IMR-90 (cell line): ENCODE results near the gene FNDC1. TPM values are rescaled to one million over a fixed set of nuclear protein-coding genes. Genes with fewer than 3 reads are reported as not detected.

Source experiments
- ATAC-seq: fragments of 200-7000 bp; cut with Tn5 transposase; 2 replicates; pipeline ENCODE4 v1.9.1; 2020; ENCODE audit warnings: low read depth, mild to moderate bottlenecking, moderate library complexity
- BruUV-seq: library from RNA; stranded (reverse); fragments of 400-500 nt; replicated peaks from 2 replicates; lab custom pipeline; 2021; lab: Mats Ljungman, UMichigan
- CTCF ChIA-PET: fragments of 300-600 bp; formaldehyde crosslinking; extraction: SDS; loops from one replicate; lab custom pipeline; 2021; ENCODE audit warnings: antibody characterized with exemption; lab: Yijun Ruan, JAX
- POLR2A ChIA-PET: fragments of 300-600 bp; sonication (Branson Sonifier 250); formaldehyde crosslinking; loops from one replicate; lab custom pipeline; 2022; ENCODE audit warnings: antibody characterized with exemption; ENCODE audit not compliant: unreplicated experiment; lab: Charles Lee
- DNase-seq: peaks from one replicate; pipeline ENCODE4 v3.0.0; 2013
- H2AFZ ChIP-seq: replicated peaks from 2 replicates; pipeline ENCODE3; 2013; ENCODE audit warnings: low read length, mild to moderate bottlenecking; ENCODE audit not compliant: poor library complexity
- H2AK5ac ChIP-seq: 2 replicates; pipeline ENCODE4 v1.6.1; 2013; ENCODE audit warnings: low read depth, low read length, inconsistent platforms
- H2AK9ac ChIP-seq: replicated peaks from 2 replicates; pipeline ENCODE3; 2013; ENCODE audit warnings: mild to moderate bottlenecking, low read depth, low read length, moderate library complexity; ENCODE audit not compliant: poor library complexity
- H2BK120ac ChIP-seq: 2 replicates; pipeline ENCODE4 v1.6.1; 2013; ENCODE audit warnings: low read depth, low read length, inconsistent platforms
- H2BK15ac ChIP-seq: 3 replicates; pipeline ENCODE4 v1.6.1; 2013; ENCODE audit warnings: low read depth, low read length, inconsistent platforms
- H2BK20ac ChIP-seq: 2 replicates; pipeline ENCODE4 v1.6.1; 2013; ENCODE audit warnings: low read depth, mild to moderate bottlenecking, inconsistent platforms, low read length, moderate library complexity
- H2BK5ac ChIP-seq: 2 replicates; pipeline ENCODE4 v1.6.1; 2013; ENCODE audit warnings: mild to moderate bottlenecking, low read depth, low read length, inconsistent platforms; ENCODE audit not compliant: poor library complexity, severe bottlenecking
- H3K14ac ChIP-seq: replicated peaks from 2 replicates; pipeline ENCODE4 v1.6.1; 2013; ENCODE audit warnings: low read depth, low read length, inconsistent platforms
- H3K18ac ChIP-seq: 2 replicates; pipeline ENCODE4 v1.6.1; 2013; ENCODE audit warnings: low read depth, low read length, control low read depth
- H3K23ac ChIP-seq: 2 replicates; pipeline ENCODE4 v1.6.1; 2013; ENCODE audit warnings: low read depth, low read length, inconsistent platforms
- H3K27ac ChIP-seq: 2 replicates; pipeline ENCODE4 v1.5.1; 2013; ENCODE audit warnings: mild to moderate bottlenecking, control low read depth, low read length; ENCODE audit not compliant: insufficient read depth
- H3K27me3 ChIP-seq: 2 replicates; pipeline ENCODE4 v1.6.1; 2013; ENCODE audit warnings: low read length; ENCODE audit not compliant: control insufficient read depth, insufficient read depth
- H3K36me3 ChIP-seq: 2 replicates; pipeline ENCODE4 v1.6.1; 2013; ENCODE audit warnings: low read length, mixed read lengths; ENCODE audit not compliant: control insufficient read depth, insufficient read depth
- H3K4ac ChIP-seq: 2 replicates; pipeline ENCODE4 v1.6.1; 2013; ENCODE audit warnings: low read depth, low read length, inconsistent platforms
- H3K4me1 ChIP-seq: 2 replicates; pipeline ENCODE4 v1.6.1; 2013; ENCODE audit warnings: low read length, mixed read lengths; ENCODE audit not compliant: control insufficient read depth, insufficient read depth
- H3K4me2 ChIP-seq: 2 replicates; pipeline ENCODE4 v1.6.1; 2013; ENCODE audit warnings: low read depth, mild to moderate bottlenecking, control low read depth, low read length, moderate library complexity
- H3K4me3 ChIP-seq: 2 replicates; pipeline ENCODE4 v1.5.1; 2013; ENCODE audit warnings: low read depth, mild to moderate bottlenecking, control low read depth, low read length, moderate library complexity; ENCODE audit not compliant: insufficient read depth
- H3K56ac ChIP-seq: 2 replicates; pipeline ENCODE4 v1.6.1; 2013; ENCODE audit warnings: low read length, inconsistent platforms; ENCODE audit not compliant: insufficient read depth; ENCODE audit errors: extremely low read depth
- H3K79me1 ChIP-seq, 2 experiments: 2 replicates each; pipeline ENCODE4 v1.6.1; 2013; ENCODE audit warnings: low read length in 2 of 2, inconsistent platforms in 1 of 2, low read depth in 1 of 2
- H3K9ac ChIP-seq: 2 replicates; pipeline ENCODE4 v1.6.1; 2013; ENCODE audit warnings: low read depth, low read length, control low read depth
- H3K9me1 ChIP-seq: 2 replicates; pipeline ENCODE4 v1.6.1; 2013; ENCODE audit warnings: low read length, inconsistent platforms; ENCODE audit not compliant: insufficient read depth
- H3K9me3 ChIP-seq: 2 replicates; pipeline ENCODE4 v1.6.1; 2013; ENCODE audit warnings: low read length; ENCODE audit not compliant: control insufficient read depth, insufficient read depth
- H4K20me1 ChIP-seq: 2 replicates; pipeline ENCODE4 v1.6.1; 2013; ENCODE audit warnings: low read length, inconsistent platforms; ENCODE audit not compliant: insufficient read depth
- H4K5ac ChIP-seq: 2 replicates; pipeline ENCODE4 v1.6.1; 2013; ENCODE audit warnings: mild to moderate bottlenecking, low read depth, low read length, control low read depth
- H4K8ac ChIP-seq, 2 experiments: 2 replicates each; pipeline ENCODE4 v1.6.1; 2013; ENCODE audit warnings: low read depth in 2 of 2, low read length in 2 of 2, control low read depth in 1 of 2, inconsistent platforms in 1 of 2
- H4K91ac ChIP-seq: 2 replicates; pipeline ENCODE4 v1.6.1; 2013; ENCODE audit warnings: low read depth, low read length, inconsistent platforms; ENCODE audit not compliant: insufficient read depth
- BHLHE40 ChIP-seq: fragments of 150-350 bp; IDR thresholded peaks from 2 replicates; pipeline ENCODE4 v1.6.1; 2016; ENCODE audit warnings: mild to moderate bottlenecking, low read depth, low read length
- CEBPB ChIP-seq: IDR thresholded peaks from 2 replicates; pipeline ENCODE4 v1.6.1; 2012; ENCODE audit warnings: low read depth, low read length, improper control_type of control experiment
- CHD1 ChIP-seq: IDR thresholded peaks from 2 replicates; pipeline ENCODE4 v1.6.1; 2012; ENCODE audit warnings: low read depth, low read length, improper control_type of control experiment
- CTCF ChIP-seq: conservative IDR thresholded peaks from 2 replicates; pipeline ENCODE4 v1.5.1; 2012; ENCODE audit warnings: mild to moderate bottlenecking, low read depth, low read length, improper control_type of control experiment
- ELK1 ChIP-seq: fragments of 150-350 bp; IDR thresholded peaks from 2 replicates; pipeline ENCODE4 v1.6.1; 2016; ENCODE audit warnings: low read depth, mild to moderate bottlenecking, low read length, moderate library complexity, borderline replicate concordance
- FOS ChIP-seq: fragments of 150-350 bp; IDR thresholded peaks from 2 replicates; pipeline ENCODE4 v1.6.1; 2016; ENCODE audit warnings: low read depth, low read length
- MAFK ChIP-seq: IDR thresholded peaks from 2 replicates; pipeline ENCODE4 v1.6.1; 2012; ENCODE audit warnings: low read depth, low read length, improper control_type of control experiment
- MAZ ChIP-seq: IDR thresholded peaks from 2 replicates; pipeline ENCODE4 v1.6.1; 2012; ENCODE audit warnings: low read depth, mild to moderate bottlenecking, low read length, improper control_type of control experiment, moderate library complexity, borderline replicate concordance
- MXI1 ChIP-seq: IDR thresholded peaks from 2 replicates; pipeline ENCODE4 v1.6.1; 2012; ENCODE audit warnings: low read depth, mild to moderate bottlenecking, low read length, moderate library complexity, borderline replicate concordance
- NFE2L2 ChIP-seq: fragments of 150-350 bp; IDR thresholded peaks from 2 replicates; pipeline ENCODE4 v1.6.1; 2016; ENCODE audit warnings: low read depth, mild to moderate bottlenecking, low read length
- POLR2A ChIP-seq: IDR thresholded peaks from 2 replicates; pipeline ENCODE4 v1.6.1; 2012; ENCODE audit warnings: mild to moderate bottlenecking, low read depth, low read length
- RAD21 ChIP-seq: IDR thresholded peaks from 2 replicates; pipeline ENCODE4 v1.6.1; 2012; ENCODE audit warnings: low read length, improper control_type of control experiment
- RCOR1 ChIP-seq: IDR thresholded peaks from 2 replicates; pipeline ENCODE4 v1.6.1; 2012; ENCODE audit warnings: mild to moderate bottlenecking, low read length, improper control_type of control experiment; ENCODE audit not compliant: insufficient replicate concordance
- RFX5 ChIP-seq: IDR thresholded peaks from 2 replicates; pipeline ENCODE4 v1.8.0; 2012; ENCODE audit warnings: low read depth, mild to moderate bottlenecking, low read length, moderate library complexity
- SMC3 ChIP-seq: fragments of 150-350 bp; IDR thresholded peaks from 2 replicates; pipeline ENCODE4 v1.6.1; 2016; ENCODE audit warnings: low read depth, mild to moderate bottlenecking, antibody characterized with exemption, low read length, moderate library complexity
- USF2 ChIP-seq: fragments of 150-350 bp; IDR thresholded peaks from 2 replicates; pipeline ENCODE4 v1.6.1; 2017; ENCODE audit warnings: mild to moderate bottlenecking, antibody characterized with exemption, low read length, low read depth
- WGBS, 2 experiments: methylation state at CpG; one replicate each; pipeline versions ENCODE4 v1.1.5 to v1.1.7; 2013; ENCODE audit warnings: missing lambda C conversion rate in 2 of 2; ENCODE audit not compliant: insufficient read length in 1 of 2; ENCODE audit errors: extremely low coverage in 2 of 2; 5-methylcytosine and 5-hydroxymethylcytosine counted together
- dilution Hi-C: fragments of 300-500 bp; cut with HindIII; formaldehyde crosslinking; loops from one replicate; pipeline ENCODE4 v1.14.3; 2018; ENCODE audit warnings: low sequenced_read_pairs; ENCODE audit not compliant: unreplicated experiment
- in situ Hi-C: fragments of 300-500 bp; cut with MboI; formaldehyde crosslinking; loops from 3 replicates; pipeline ENCODE4 v1.14.3; 2019; ENCODE audit warnings: low sequenced_read_pairs, inconsistent platforms, mixed read lengths
- intact Hi-C: fragments of 100-400 bp; cut with micrococcal nuclease; formaldehyde crosslinking; loops from 2 replicates; pipeline ENCODE4 v1.10.0; 2022
- polyA plus RNA-seq, 3 experiments: library from polyadenylated mRNA; depleted of rRNA; stranded (reverse); fragments of >200 nt; gene quantifications; 2 replicates each; pipeline ENCODE4 v1.2.3, GENCODE V29; 2012; ENCODE audit warnings: low replicate concordance in 1 of 3
- total RNA-seq: library from RNA; depleted of rRNA; stranded (reverse); fragments of >200 nt; gene quantifications from 2 replicates; pipeline ENCODE4 v1.2.3, GENCODE V29; 2012

Gene FNDC1
- total and polyA plus RNA-seq, 2 of the 4 experiments (the other 2 are of a cell fraction) = 0.03 TPM; not detected in 1

GRCh38 chr6:159194421-159194820 lies 25.2 kb downstream of the FNDC1 start:
- H3K4me3 ChIP-seq = no peak overlapping the region
- no peak overlapping the region for H2BK20ac ChIP-seq
- dilution Hi-C loops (no loop called here), in situ Hi-C loops (loop anchor here (25.0 kb wide), 1 partner anchor 618 kb away; the partner anchor contains the start of gene PNLDC1), intact Hi-C loops (no loop called here)
- TF ChIP-seq MAZ (no peak), RAD21 (no peak), NFE2L2 (no peak), POLR2A (no peak), CTCF (no peak), USF2 (no peak), MXI1 (no peak), FOS (no peak), CHD1 (no peak), CEBPB (no peak), SMC3 (no peak), RFX5 (no peak), BHLHE40 (no peak), RCOR1 (no peak), ELK1 (no peak), MAFK (no peak)
- no peak overlapping the region for H3K18ac ChIP-seq
- H3K27ac ChIP-seq = no peak overlapping the region
- no peaks in the 10 kb centered on the region for H3K9me1 ChIP-seq
- no peak overlapping the region for H3K14ac ChIP-seq
- H3K9ac ChIP-seq = no peak overlapping the region
- no peaks in the 10 kb centered on the region for H4K20me1 ChIP-seq
- ChIA-PET CTCF (no interaction called here), POLR2A (no interaction called here)
- no peak overlapping the region for H2AK5ac ChIP-seq
- H2AFZ ChIP-seq = no peak overlapping the region
- WGBS, 2 experiments = no CpG with 5 or more reads among the region's 4 CpGs
- no TSS peak for BruUV-seq
- ATAC-seq (no peak), DNase-seq (no peak)
- no peak overlapping the region for H4K91ac ChIP-seq
- no peak overlapping the region for H2BK120ac ChIP-seq
- no peaks in the 10 kb centered on the region for H3K9me3 ChIP-seq
- no peak overlapping the region for H4K8ac ChIP-seq
- no peak overlapping the region for H3K56ac ChIP-seq
- no peak overlapping the region for H4K5ac ChIP-seq
- no peak overlapping the region for H3K23ac ChIP-seq
- H2AK9ac ChIP-seq = no peak overlapping the region
- H2BK5ac ChIP-seq = no peak overlapping the region
- H3K27me3 ChIP-seq = no peaks in the 10 kb centered on the region
- no peaks in the 10 kb centered on the region for H3K4me1 ChIP-seq
- H3K4me2 ChIP-seq = no peak overlapping the region
- H3K4ac ChIP-seq = no peak overlapping the region
- no peak overlapping the region for H2BK15ac ChIP-seq
- no peaks in the 10 kb centered on the region for H3K36me3 ChIP-seq
- H3K79me1 ChIP-seq = no peaks in the 10 kb centered on the region
